GM18520 (cell line): Measurements from ENCODE around the gene SEMA6A.
A peak's percentile ranks its signal among the peaks of the same experiment; 100 is the strongest.

Experiments
- ATAC-seq: cut with Tn5 transposase; IDR thresholded peaks from one replicate; pipeline ENCODE4 v1.9.1; 2021; ENCODE audit not compliant: unreplicated experiment

The SEMA6A gene

GRCh38 chr5:116467465-116467843 lies 107.2 kb downstream of the SEMA6A start:
- ATAC-seq: no peak

DNA sequence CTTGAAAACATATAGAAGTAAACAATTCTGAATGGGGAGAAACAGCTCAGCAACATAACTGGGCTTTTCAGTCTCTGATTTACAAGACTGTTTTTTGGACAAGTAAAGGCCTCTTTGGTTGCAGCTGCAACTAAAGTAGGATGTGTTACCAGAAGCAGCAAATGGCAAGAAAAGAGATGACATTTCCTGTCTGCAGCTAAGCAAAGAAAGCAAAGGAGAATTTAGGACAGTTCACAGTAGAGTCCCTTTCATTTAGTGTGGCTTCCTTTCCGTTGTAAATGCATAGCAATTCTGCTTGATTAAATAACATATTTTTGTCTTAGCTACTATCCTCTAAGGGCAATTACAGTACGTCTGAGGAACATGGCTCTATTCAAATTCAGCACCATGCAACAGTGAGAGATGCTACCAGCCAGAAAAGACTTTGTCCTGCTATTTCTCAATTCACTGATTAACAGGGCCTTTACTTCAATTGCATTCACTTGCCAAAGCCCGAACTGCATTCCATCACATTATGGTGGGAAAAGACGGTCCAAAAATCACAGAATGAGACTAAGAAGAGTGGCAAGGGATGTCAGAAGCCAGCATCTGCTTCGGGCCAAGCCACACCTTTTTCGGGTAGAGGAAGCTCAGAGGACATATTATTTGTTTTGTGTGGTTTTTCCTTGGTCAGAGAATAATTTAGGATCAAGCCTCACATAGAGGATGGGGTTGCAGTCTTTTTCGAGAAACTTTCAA lies 107.7 kb downstream of the SEMA6A start:
- no peak for ATAC-seq

DNA sequence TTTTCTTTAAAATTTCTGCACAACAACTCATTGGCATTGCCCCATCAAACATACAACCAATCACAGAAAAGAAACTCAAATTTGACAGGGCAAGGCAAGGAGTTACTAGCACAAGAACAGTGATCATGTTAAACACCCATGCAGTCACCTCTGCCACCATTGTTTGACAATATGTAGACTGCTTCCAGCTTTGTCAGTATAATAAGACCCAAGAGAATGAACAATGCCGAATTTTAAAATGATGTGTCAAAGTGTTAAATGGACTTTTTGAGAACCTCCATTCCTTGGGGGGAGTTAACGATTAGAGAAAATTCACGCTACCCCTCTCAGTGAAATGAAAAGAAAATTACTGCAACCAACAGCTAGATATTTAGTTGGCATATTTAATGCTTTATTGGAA lies 109.2 kb downstream of the SEMA6A start:
- ATAC-seq: no peak

- ATAC-seq: no peak
These were observed 110.4 kb downstream of the SEMA6A start for GRCh38 chr5:116464144-116464708.

- ATAC-seq: no peak
These were observed 112.1 kb downstream of the SEMA6A start for GRCh38 chr5:116462500-116462899.

- ATAC-seq: no peak
These were observed 115.3 kb downstream of the SEMA6A start for GRCh38 chr5:116459301-116459700.

DNA sequence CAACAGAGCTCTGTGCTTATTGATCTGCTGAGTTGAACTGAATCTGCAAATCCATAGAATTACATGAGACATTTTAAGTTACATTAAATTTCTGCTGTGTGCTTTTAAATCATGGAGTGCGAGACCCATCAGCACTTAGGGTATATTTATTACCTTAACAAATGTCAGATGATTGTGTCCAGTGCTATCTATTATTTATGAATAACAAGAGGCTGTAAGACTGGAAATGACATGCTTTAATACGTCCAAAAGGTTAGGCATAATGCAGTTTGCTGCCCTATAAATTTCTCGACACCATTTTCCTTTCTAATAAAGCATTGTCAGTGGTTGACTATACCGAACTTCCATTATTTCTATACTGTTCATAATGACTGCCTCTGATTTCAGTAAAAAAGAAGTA lies 117.6 kb downstream of the SEMA6A start:
- no peak for ATAC-seq

DNA sequence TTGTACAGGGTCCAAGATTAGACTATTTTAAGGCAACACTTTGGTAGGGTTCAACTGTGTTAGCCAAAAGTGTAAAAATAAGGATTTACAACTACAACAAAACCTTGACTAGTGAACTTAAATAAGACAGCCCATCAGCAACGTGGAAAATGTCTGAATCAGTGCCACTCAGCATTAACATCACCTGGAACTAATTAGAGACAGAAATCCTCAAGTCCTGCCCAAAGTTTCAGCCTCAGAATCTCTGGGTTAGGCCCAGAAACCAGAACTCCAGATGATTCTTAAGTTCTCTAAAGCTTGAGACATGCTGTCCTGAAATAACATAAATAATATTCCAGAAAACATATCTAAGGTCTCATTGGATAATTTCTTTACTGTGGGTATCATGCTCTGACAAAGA lies 118.6 kb downstream of the SEMA6A start:
- no peak for ATAC-seq

- ATAC-seq: no peak
These were observed 119.6 kb downstream of the SEMA6A start for GRCh38 chr5:116455061-116455460.

DNA sequence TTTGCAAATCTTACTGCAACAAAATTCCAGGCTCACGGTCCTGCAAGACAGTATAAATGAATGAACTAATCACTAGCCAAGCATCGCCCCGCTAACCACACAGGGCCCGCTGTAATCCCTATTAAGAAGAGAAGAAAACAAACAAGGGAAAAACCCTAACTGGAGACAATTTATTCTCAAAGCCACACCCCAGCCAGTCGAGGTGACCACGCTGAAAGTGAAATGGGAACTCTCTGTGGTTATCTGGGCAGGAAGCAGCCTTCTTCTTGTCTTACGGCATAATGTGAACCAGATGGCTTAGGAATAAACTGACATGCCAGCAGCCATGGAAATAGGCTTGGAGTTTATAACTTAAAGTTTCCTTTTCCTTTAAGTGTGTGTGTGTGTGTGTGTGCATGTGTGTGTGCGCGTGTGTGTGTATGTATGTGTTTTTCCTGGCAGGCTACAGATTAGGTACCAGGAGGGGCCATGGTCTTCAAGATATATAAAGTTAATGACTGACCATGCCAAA lies 120.2 kb downstream of the SEMA6A start:
- peak; percentile 99 for ATAC-seq

- ATAC-seq: no peak
These were observed 120.6 kb downstream of the SEMA6A start for GRCh38 chr5:116453988-116454411.

- no peak for ATAC-seq
These were observed 121.8 kb downstream of the SEMA6A start for GRCh38 chr5:116452774-116453368.

DNA sequence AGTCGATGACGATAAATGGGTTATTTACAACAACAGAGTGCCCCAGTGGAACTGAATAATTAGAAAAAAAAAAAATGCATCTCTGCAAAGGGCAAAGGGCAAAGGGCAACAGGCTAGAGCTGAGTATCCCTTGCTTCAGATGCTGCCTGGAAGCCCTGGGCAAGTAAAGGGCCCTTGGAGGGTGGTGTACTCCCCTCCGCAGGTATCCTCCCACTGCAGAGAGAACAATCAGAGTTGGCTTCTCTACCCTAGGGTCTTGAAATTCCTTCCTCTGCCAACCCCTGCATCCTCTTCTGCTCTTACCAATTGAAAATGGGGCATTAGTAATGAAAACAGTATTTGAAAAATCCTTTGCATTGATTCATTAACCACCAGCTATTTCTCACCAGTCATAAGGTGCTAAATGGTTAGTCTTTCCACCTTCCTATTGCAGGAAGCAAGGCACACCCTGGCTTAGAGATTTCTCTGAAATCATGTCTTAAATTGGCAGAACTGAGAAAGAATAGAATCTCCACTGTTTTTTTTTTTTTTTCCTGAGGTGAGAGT lies 122.6 kb downstream of the SEMA6A start:
- ATAC-seq: no peak

GRCh38 chr5:116451066-116451465 lies 123.6 kb downstream of the SEMA6A start:
- ATAC-seq: no peak

- no peak for ATAC-seq
These were observed 125.2 kb downstream of the SEMA6A start for GRCh38 chr5:116449458-116449857.

GRCh38 chr5:116448870-116449427 lies 125.7 kb downstream of the SEMA6A start:
- ATAC-seq: no peak

GRCh38 chr5:116448450-116448849 lies 126.2 kb downstream of the SEMA6A start:
- ATAC-seq: no peak

DNA sequence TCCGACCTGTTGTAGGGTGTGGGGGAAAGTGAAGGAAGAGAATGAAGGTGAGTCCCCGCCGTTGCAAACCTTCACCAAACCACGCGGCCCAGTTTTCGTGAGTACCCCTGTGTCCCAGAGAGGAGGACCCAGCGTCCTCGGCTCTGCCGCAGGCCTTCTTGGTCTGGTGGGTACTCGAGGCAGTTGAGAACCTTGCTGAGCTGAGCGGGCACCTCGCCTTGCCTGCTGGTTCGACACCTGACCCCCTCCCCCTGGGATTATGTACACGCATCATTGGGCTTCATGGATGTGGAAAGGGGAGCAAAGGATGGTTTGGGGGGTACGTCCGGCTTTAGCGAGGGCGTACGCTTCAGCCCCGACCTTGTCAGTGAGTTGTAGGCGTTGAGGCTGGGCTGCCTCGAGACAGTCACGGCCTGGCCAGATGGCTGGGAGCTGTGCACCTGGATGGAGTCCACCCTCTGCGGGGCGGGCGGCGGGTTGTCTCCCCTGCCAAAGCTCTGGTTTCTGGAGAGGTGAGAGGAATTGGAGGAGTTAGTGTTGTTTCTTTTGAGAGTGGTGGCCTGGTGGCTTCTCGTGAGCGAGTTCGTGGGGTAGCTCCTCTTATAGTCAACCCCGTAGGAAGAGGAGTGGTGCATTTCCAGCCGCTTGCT lies 128.1 kb downstream of the SEMA6A start:
- ATAC-seq: no peak

DNA sequence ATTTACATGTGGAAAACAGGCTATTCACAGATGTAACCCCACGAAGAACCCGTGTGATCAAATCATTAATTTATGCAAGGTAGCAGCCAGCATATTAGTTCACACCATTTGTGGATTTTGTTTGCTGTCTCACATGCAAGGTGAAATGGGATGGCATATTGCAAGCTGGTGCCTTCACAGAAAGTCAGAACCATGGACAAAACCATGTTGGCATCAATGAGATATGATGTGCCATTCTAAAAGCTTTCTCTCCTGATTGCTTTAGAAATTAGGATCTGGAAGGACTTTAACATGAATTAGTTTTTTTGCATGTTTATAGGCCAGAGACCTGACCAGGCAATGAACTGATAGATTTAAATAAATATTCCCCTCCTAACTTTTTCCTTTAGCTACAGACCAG lies 129.3 kb downstream of the SEMA6A start:
- ATAC-seq: no peak

DNA sequence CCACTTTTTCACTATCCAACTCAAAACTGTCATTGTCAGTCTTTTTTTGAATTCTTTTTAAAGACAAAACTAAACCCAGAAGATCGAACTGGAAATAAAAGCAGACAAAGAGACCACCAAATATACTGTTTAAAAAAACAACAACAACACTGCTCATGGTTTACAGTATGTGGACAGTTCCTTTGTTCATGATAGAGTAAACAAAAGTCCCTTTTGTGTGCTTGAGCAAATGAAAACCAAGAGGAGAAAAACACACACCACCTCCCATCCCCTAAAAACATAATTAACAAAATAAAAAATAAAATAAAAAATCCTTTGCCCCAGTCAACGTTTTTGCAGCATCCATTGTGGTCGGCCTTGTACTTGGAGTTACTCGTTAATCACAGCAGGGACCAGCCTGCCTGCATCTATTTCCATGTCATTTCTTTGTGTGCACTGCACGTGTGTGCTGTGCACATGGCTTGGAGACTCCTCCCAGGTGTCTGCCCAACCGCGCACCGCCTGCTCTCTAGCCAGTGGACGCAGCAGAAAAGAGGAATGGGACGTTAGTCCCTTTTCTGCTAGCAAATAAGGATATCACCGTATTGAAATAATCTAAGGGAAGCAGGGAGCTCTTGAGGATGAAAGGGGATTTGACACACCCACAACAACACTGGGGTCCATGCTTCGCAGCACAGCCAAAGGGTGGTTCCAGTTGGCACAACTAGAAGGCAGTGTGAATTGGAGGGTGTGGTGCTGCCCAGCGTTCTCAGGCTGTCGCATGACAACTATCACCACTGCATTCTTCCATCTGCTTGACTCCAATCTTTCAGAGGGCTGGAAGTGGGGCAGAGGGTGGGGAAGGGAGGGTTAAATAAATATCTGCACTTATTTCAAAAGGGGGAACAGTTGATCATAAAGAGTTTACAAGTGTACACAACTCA lies 130.0 kb downstream of the SEMA6A start:
- no peak for ATAC-seq
